Body of pancreas (tissue), 4 donors: Measurements from ENCODE around the gene RCOR1. TPM values are rescaled to one million over a fixed set of nuclear protein-coding genes. Genes with fewer than 3 reads are reported as not detected.

Source experiments
- ATAC-seq: fragments of 150-250 bp; one replicate; pipeline ENCODE4 v1.9.1; 2016
- DNase-seq, 4 donors: peaks; one replicate each; pipeline ENCODE4 v3.0.0-alpha.2; 2019
- H3K27ac ChIP-seq, 4 donors: fragments of 200-600 bp; sonication (generic); 1 replicate in 3 of 4; 2 replicates in 1 of 4; pipeline versions ENCODE4 v1.5.1 to v1.6.1; 2016 to 2019; ENCODE audit warnings: mild to moderate bottlenecking in 1 of 4, mixed read lengths in 1 of 4, moderate library complexity in 1 of 4
- H3K27me3 ChIP-seq, 2 donors: fragments of 200-600 bp; sonication (generic); one replicate each; pipeline ENCODE4 v1.6.0; 2016; ENCODE audit warnings: mild to moderate bottlenecking in 1 of 2
- H3K36me3 ChIP-seq, 2 donors: fragments of 200-600 bp; sonication (generic); replicated peaks in 1 of 2; 2 replicates each; pipeline ENCODE4 v1.5.1; 2016; ENCODE audit warnings: low read depth in 2 of 2; ENCODE audit not compliant: insufficient read depth in 1 of 2
- H3K4me1 ChIP-seq: fragments of 200-600 bp; sonication (generic); one replicate; pipeline ENCODE4 v1.6.0; 2016
- H3K4me3 ChIP-seq, 2 donors: fragments of 200-600 bp; sonication (generic); 1 replicate in 1 of 2; 2 replicates in 1 of 2; pipeline ENCODE4 v1.5.1; 2016 to 2019
- H3K9me3 ChIP-seq, 3 donors: fragments of 200-600 bp; sonication (generic); 1 replicate in 2 of 3; 2 replicates in 1 of 3; pipeline ENCODE4 v1.5.1; 2016
- POLR2A ChIP-seq, 3 donors: fragments of 450-650 bp; IDR thresholded peaks; one replicate each; pipeline ENCODE4 v1.6.1; 2016; ENCODE audit warnings: antibody characterized with exemption in 3 of 3, mild to moderate bottlenecking in 2 of 3
- WGBS, 2 donors: methylation state at CpG; one replicate each; pipeline ENCODE4 v1.1.5; 2017; 5-methylcytosine and 5-hydroxymethylcytosine counted together
- intact Hi-C: fragments of 100-400 bp; cut with DNase I; formaldehyde crosslinking; loops from one replicate; pipeline ENCODE4 v1.15.1; 2023
- total RNA-seq, 2 donors: library from RNA; depleted of rRNA; stranded (reverse); fragments of >200 nt; gene quantifications; one replicate each; pipeline ENCODE4 v1.1.0, GENCODE V29; 2016
- TF ChIP-seq, protein P1 (sequence below), 7 experiments: fragments of 450-650 bp in 4 of 7; fragments of 200-600 bp in 3 of 7; sonication (generic) in 3 of 7; IDR thresholded peaks; one replicate each; pipeline ENCODE4 v1.5.1; 2016 to 2019; ENCODE audit warnings: antibody characterized with exemption in 7 of 7

RCOR1 gene
- total RNA-seq, 2 donors from 2014 or later, result 6.3 to 6.7 TPM

DNA sequence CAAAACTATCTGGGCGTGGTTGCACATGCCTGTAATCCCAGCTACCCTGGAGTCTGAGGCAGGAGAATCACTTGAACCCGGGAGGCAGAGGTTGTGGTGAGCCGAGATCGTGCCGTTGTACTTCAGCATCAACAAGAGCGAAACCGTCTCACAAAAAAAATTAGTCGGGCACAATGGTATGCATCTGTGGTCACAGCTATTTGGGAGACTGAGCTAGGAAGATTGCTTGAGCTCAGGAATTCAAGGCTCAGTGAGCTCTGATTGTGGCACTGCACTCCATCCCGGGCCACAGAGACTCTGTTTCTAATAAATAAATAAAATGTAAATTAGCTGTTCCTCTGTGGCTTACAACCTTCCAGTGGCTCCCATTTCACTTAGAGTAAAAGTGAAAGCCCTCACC is 28.0 kb downstream of the RCOR1 start:
- Histone ChIP-seq H3K36me3 (no peaks in the 10 kb centered on the region), H3K4me1 (peaks cover 17% of the 10 kb centered on the region), H3K9me3 (no peaks in the 10 kb centered on the region), H3K27me3 (no peaks in the 10 kb centered on the region), H3K27ac (no peak overlapping the region), H3K4me3 (no peak overlapping the region)
- 95 to 96% methylated on average over 9 of the region's 9 CpGs for WGBS, 2 donors
- no peak for TF ChIP-seq POLR2A (IDR thresholded peaks at IDR 0.05)
- TF ChIP-seq, protein P1, sequence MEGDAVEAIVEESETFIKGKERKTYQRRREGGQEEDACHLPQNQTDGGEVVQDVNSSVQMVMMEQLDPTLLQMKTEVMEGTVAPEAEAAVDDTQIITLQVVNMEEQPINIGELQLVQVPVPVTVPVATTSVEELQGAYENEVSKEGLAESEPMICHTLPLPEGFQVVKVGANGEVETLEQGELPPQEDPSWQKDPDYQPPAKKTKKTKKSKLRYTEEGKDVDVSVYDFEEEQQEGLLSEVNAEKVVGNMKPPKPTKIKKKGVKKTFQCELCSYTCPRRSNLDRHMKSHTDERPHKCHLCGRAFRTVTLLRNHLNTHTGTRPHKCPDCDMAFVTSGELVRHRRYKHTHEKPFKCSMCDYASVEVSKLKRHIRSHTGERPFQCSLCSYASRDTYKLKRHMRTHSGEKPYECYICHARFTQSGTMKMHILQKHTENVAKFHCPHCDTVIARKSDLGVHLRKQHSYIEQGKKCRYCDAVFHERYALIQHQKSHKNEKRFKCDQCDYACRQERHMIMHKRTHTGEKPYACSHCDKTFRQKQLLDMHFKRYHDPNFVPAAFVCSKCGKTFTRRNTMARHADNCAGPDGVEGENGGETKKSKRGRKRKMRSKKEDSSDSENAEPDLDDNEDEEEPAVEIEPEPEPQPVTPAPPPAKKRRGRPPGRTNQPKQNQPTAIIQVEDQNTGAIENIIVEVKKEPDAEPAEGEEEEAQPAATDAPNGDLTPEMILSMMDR (IDR thresholded peaks at IDR 0.05), result no peak
- DNase-seq, result no peak
- intact Hi-C loops, result no loop called here
- ATAC-seq, result no peak

DNA sequence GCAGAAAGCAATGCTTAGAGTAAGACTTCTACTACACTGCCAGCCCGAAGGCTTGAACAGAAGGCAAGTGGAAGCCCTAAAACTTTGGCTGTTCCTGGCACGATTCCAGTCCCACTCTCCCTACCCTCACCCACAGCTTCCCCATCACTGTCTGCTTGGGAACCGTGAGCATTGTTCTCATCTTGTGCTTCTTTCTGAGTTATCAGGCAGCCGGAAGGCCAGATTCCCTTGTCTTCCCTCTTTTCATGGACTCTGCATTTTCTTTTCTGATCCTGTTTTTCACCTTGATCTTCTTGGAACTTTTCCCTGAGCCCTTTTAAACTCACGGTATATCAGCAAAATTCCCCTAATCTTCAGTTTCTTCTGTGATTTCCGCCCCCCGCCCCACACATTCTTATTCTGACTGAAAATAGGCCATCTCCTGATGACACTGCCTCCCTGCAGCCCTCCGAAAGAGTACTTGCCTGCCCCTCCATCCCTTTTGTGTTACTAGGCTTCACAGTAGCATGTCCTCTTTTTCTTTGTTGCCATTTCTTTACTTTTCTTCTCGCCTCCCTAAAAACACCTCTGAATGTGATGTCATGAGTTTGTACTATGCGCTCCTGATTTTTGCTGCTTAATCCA is 29.9 kb downstream of the RCOR1 start:
- peak in 1 of 4 donors; percentile 26 for DNase-seq
- whole genome bisulfite sequencing, 2 donors, result 68 to 72% methylated on average over 10 of the region's 10 CpGs
- TF ChIP-seq, protein P1 (IDR thresholded peaks at IDR 0.05), result no peak
- TF ChIP-seq POLR2A (IDR thresholded peaks at IDR 0.05), result no peak

DNA sequence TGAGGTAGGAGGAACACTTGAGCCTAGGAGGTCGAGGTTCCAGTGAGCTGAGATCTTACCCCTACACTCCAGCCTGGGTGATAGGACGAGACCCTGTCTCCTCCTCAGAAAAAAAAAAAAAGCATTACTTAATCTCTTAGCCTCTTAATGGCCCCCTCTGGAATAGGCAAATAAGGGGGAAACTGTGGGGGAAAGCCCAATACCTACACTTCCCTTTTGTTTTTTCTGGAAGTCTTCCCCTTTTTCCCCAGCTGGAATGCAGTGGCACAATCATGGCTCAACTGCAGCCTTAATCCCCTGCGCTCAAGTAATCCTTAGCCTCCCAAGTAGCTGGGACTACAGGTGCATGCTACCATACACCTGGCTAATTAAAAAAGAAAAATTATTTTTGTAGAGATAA is 32.2 kb downstream of the RCOR1 start:
- ATAC-seq (no peak), DNase-seq (no peak)
- Histone ChIP-seq H3K36me3 (no peaks in the 10 kb centered on the region), H3K4me3 (no peak overlapping the region), H3K4me1 (peaks cover 8% of the 10 kb centered on the region), H3K27ac (no peak overlapping the region), H3K9me3 (no peaks in the 10 kb centered on the region), H3K27me3 (no peaks in the 10 kb centered on the region)
- WGBS, 2 donors, result 90 to 96% methylated on average over 3 of the region's 3 CpGs
- TF ChIP-seq, protein P1 (IDR thresholded peaks at IDR 0.05), result no peak
- no peak for TF ChIP-seq POLR2A (IDR thresholded peaks at IDR 0.05)
- intact Hi-C loops, result no loop called here

More for the DNA sequence above, 29.9 kb downstream of the RCOR1 start:
- intact Hi-C loops, result no loop called here
- no peak for ATAC-seq
- H3K27ac ChIP-seq, result no peak overlapping the region
- peaks cover 4% of the 10 kb centered on the region for H3K4me1 ChIP-seq
- H3K27me3 ChIP-seq, result no peaks in the 10 kb centered on the region
- no peaks in the 10 kb centered on the region for H3K9me3 ChIP-seq
- no peaks in the 10 kb centered on the region for H3K36me3 ChIP-seq
- no peak overlapping the region for H3K4me3 ChIP-seq

DNA sequence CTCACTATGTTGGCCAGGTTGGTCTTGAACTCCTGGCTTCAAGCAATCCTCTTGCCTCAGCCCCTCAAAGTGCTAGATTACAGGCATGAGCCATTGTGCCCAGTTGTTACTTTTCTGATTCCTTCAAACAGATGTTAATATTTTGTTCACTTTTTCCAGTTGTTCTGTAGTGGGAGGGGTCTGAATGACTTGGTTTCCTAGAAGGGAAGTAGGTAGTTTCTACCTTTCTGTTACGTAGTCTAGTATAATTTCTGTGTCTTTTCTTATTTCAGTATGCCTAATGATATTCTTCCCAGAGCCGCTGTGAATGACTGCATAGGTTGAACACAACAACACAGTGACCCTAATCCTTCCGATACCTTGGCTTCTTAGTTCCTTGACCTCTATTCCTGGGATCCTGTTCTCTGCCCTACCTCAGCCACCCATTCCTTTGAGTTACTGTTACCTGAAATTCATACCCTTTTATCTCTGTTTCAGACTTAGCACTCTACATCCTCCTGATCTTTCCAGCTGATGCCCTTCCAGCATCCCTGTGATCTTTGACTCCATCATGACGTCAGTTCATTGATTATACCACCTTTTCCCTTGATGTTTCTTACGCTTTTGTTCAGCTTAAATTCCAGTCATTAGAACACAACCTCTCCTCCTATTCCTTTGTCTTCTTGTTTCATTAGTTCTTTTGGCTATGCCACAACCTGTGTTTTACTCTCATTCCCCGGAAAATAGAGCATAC is 33.3 kb downstream of the RCOR1 start:
- WGBS, 2 donors, result 80 to 93% methylated on average over 6 of the region's 6 CpGs
- no peak for TF ChIP-seq POLR2A (IDR thresholded peaks at IDR 0.05)
- TF ChIP-seq, protein P1 (IDR thresholded peaks at IDR 0.05), result no peak
- Histone ChIP-seq H3K27me3 (no peaks in the 10 kb centered on the region), H3K27ac (no peak overlapping the region), H3K9me3 (no peaks in the 10 kb centered on the region), H3K4me1 (peaks cover 19% of the 10 kb centered on the region), H3K4me3 (no peak overlapping the region), H3K36me3 (no peaks in the 10 kb centered on the region)
- intact Hi-C loops, result no loop called here
- ATAC-seq (no peak), DNase-seq (no peak)
